ENCODE data around the gene CATSPER3. TPM values are rescaled to one million over a fixed set of nuclear protein-coding genes. Genes with fewer than 3 reads are reported as not detected.

The CATSPER3 gene
- total RNA-seq, 2 experiments from 2014 or later, result 0.56 TPM; not detected in 1

DNA sequence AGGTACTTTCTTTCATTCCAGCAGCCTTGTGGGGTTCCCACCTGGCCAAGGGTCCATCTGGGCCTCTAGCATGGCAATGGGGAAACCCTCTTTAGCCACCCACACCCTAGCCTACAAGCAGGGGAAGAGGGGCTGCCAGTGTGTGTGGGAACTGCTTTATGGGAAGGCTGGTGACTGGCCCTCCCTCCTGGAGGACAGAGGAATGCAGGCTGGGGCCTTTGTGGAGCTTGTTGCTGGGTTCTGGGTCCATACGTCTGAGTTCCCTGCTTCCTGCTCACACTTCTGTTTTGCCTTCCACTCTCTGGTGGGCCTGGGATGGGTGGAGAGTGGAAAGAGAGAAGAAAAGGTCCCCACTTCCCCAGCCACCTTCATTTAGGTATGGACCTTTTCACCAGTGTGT is 81.2 kb downstream of the CATSPER3 start:
- Histone ChIP-seq H3K27ac (ENCODE audit: low read depth in 1 of 2, low read length in 2 of 2) (no peak overlapping the region), H3K9me3 (ENCODE audit: control insufficient read depth in 1 of 2, insufficient read depth in 1 of 2, low read length in 2 of 2) (no peaks in the 10 kb centered on the region), H3K36me3 (ENCODE audit: insufficient read depth, low read length) (no peaks in the 10 kb centered on the region), H3K4me1 (ENCODE audit: insufficient read depth, low read length) (no peaks in the 10 kb centered on the region), H3K4me3 (ENCODE audit: low read length) (no peak overlapping the region), H3K27me3 (ENCODE audit: control insufficient read depth in 1 of 2, insufficient read depth in 2 of 2, low read length in 2 of 2) (peaks cover 12 to 78% of the 10 kb centered on the region in 2 experiments)
- no peak overlapping the region for H3K27ac Mint-ChIP-seq
- ChIA-PET POLR2A (no interaction called here), CTCF (interaction anchor here (0.6 kb wide), 1 partner anchor 213 kb away, joined by 3 read pairs; no protein-coding TSS in a partner anchor)
- ATAC-seq (ENCODE audit: poor library complexity), result no peak
- intact Hi-C loops (cut with DNase I, micrococcal nuclease), result no loop called here
- H3K9me3 Mint-ChIP-seq, result no peaks in the 10 kb centered on the region
- no peak for DNase-seq
- H3K4me3 Mint-ChIP-seq, result no peak overlapping the region
- H3K27me3 Mint-ChIP-seq, result peaks cover 86% of the 10 kb centered on the region
- H3K4me1 Mint-ChIP-seq (ENCODE audit: low read depth), result no peaks in the 10 kb centered on the region
- H3K36me3 Mint-ChIP-seq (ENCODE audit: low read depth), result no peaks in the 10 kb centered on the region
- TF ChIP-seq, protein P1, sequence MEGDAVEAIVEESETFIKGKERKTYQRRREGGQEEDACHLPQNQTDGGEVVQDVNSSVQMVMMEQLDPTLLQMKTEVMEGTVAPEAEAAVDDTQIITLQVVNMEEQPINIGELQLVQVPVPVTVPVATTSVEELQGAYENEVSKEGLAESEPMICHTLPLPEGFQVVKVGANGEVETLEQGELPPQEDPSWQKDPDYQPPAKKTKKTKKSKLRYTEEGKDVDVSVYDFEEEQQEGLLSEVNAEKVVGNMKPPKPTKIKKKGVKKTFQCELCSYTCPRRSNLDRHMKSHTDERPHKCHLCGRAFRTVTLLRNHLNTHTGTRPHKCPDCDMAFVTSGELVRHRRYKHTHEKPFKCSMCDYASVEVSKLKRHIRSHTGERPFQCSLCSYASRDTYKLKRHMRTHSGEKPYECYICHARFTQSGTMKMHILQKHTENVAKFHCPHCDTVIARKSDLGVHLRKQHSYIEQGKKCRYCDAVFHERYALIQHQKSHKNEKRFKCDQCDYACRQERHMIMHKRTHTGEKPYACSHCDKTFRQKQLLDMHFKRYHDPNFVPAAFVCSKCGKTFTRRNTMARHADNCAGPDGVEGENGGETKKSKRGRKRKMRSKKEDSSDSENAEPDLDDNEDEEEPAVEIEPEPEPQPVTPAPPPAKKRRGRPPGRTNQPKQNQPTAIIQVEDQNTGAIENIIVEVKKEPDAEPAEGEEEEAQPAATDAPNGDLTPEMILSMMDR (IDR thresholded peaks at IDR 0.05), result no peak

DNA sequence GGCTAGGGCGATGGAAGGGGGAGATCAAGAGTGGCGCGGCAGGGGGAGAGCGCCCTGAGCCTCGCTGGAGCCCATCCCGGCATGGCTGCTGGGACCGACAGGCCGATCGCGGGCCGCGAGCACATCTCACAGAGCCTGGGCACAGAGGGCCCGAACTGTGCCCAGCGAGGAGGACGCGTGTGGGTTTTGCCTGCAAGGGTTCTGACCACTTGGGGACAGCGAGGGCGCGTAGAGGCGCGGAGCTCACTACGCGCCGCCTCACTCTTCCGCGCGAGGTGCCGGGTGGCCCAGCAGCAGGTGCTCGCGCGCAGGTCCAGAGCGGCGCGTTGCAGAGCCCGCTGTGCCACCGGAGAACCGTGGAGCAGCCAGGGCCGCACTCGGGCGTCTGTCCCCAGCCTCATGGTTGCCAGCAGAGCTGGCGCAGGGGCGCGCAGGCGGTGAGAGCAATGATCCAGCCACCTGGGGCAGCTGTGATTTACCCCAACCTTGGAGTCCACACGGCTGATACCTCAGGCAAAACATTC is 82.6 kb downstream of the CATSPER3 start:
- Histone ChIP-seq H3K4me3 (ENCODE audit: low read length) (no peak overlapping the region), H3K27ac (ENCODE audit: low read depth in 1 of 2, low read length in 2 of 2) (no peak overlapping the region), H3K36me3 (ENCODE audit: insufficient read depth, low read length) (no peaks in the 10 kb centered on the region), H3K27me3 (ENCODE audit: control insufficient read depth in 1 of 2, insufficient read depth in 2 of 2, low read length in 2 of 2) (peaks cover 3 to 65% of the 10 kb centered on the region in 2 experiments), H3K9me3 (ENCODE audit: control insufficient read depth in 1 of 2, insufficient read depth in 1 of 2, low read length in 2 of 2) (no peaks in the 10 kb centered on the region), H3K4me1 (ENCODE audit: insufficient read depth, low read length) (no peaks in the 10 kb centered on the region)
- intact Hi-C loops (cut with DNase I, micrococcal nuclease), result no loop called here
- ATAC-seq (ENCODE audit: poor library complexity) (no peak), DNase-seq (no peak)
- Mint-ChIP-seq H3K4me3 (no peak overlapping the region), H3K9me3 (no peaks in the 10 kb centered on the region), H3K36me3 (ENCODE audit: low read depth) (no peaks in the 10 kb centered on the region), H3K27ac (no peak overlapping the region), H3K27me3 (peaks cover 82% of the 10 kb centered on the region), H3K4me1 (ENCODE audit: low read depth) (no peaks in the 10 kb centered on the region)
- CTCF ChIA-PET, result no interaction called here
- POLR2A ChIA-PET, result no interaction called here
- TF ChIP-seq, protein P1 (IDR thresholded peaks at IDR 0.05), result no peak

DNA sequence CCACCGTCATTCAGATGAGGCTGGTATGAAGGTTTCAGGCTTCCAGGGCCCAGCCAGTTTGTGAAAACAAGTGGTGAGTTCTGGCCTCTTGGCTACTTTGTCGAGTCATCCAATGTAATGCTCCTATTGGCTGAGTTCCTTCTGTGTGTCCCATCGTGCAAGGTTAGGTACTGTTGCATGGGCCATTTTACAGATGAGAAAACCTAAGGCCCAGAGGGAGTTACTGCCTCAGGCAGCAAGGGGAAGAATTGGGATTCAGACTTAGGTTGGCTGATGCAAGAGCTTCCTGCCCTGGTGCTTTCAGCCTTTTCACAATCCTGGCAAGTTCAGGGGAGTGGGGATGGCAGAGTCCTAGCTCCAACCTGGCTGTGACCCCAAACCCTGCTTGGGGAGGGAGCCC is 83.7 kb downstream of the CATSPER3 start:
- DNase-seq (no peak), ATAC-seq (ENCODE audit: poor library complexity) (no peak)
- Histone ChIP-seq H3K36me3 (ENCODE audit: insufficient read depth, low read length) (no peaks in the 10 kb centered on the region), H3K27ac (ENCODE audit: low read depth in 1 of 2, low read length in 2 of 2) (no peak overlapping the region), H3K9me3 (ENCODE audit: control insufficient read depth in 1 of 2, insufficient read depth in 1 of 2, low read length in 2 of 2) (no peaks in the 10 kb centered on the region), H3K27me3 (ENCODE audit: control insufficient read depth in 1 of 2, insufficient read depth in 2 of 2, low read length in 2 of 2) (peaks cover 2 to 56% of the 10 kb centered on the region in 2 experiments), H3K4me1 (ENCODE audit: insufficient read depth, low read length) (no peaks in the 10 kb centered on the region), H3K4me3 (ENCODE audit: low read length) (no peak overlapping the region)
- POLR2A ChIA-PET, result no interaction called here
- Mint-ChIP-seq H3K27me3 (peaks cover 89% of the 10 kb centered on the region), H3K27ac (no peak overlapping the region), H3K9me3 (no peaks in the 10 kb centered on the region), H3K4me3 (no peak overlapping the region), H3K36me3 (ENCODE audit: low read depth) (no peaks in the 10 kb centered on the region), H3K4me1 (ENCODE audit: low read depth) (no peaks in the 10 kb centered on the region)
- CTCF ChIA-PET, result no interaction called here
- TF ChIP-seq, protein P1 (IDR thresholded peaks at IDR 0.05), result no peak
- intact Hi-C loops (cut with DNase I, micrococcal nuclease), result no loop called here

All from CD4-positive, alpha-beta T cell (primary cell).